ENCODE results near the gene TEX38.
"Not testable (repeated sequence)": the region's sequence is repeated elsewhere in the genome, so short reads cannot be mapped to it uniquely, and the experiment has no call there.

DNA sequence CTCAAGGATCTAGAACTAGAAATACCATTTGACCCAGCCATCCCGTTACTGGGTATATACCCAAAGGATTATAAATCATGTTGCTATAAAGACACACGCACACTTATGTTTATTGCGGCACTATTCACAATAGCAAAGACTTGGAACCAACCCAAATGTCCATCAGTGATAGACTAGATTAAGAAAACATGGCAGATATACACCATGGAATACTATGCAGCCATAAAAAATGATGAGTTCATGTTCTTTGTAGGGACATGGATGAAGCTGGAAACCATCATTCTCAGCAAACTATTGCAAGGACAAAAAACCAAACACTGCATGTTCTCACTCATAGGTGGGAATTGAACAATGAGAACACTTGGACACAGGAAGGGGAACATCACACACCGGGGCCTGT is 23.0 kb downstream of the TEX38 start:
- TF ChIP-seq, protein P1, sequence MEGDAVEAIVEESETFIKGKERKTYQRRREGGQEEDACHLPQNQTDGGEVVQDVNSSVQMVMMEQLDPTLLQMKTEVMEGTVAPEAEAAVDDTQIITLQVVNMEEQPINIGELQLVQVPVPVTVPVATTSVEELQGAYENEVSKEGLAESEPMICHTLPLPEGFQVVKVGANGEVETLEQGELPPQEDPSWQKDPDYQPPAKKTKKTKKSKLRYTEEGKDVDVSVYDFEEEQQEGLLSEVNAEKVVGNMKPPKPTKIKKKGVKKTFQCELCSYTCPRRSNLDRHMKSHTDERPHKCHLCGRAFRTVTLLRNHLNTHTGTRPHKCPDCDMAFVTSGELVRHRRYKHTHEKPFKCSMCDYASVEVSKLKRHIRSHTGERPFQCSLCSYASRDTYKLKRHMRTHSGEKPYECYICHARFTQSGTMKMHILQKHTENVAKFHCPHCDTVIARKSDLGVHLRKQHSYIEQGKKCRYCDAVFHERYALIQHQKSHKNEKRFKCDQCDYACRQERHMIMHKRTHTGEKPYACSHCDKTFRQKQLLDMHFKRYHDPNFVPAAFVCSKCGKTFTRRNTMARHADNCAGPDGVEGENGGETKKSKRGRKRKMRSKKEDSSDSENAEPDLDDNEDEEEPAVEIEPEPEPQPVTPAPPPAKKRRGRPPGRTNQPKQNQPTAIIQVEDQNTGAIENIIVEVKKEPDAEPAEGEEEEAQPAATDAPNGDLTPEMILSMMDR (conservative IDR thresholded peaks at IDR 0.05; ENCODE audit: low read length) = not testable (repeated sequence)
- TF ChIP-seq EZH2phosphoT487 (IDR thresholded peaks at IDR 0.05; ENCODE audit: borderline replicate concordance) = not testable (repeated sequence)

Measured in Loucy (cell line).